WTC11 (cell line): ENCODE data around the gene TBX2.

Experiments used
- FOXP1 ChIP-seq: sonication (generic); formaldehyde crosslinking; IDR thresholded peaks from 2 replicates; pipeline ENCODE4 v1.8.0; 2022; ENCODE audit warnings: missing genetic modification reagents, mild to moderate bottlenecking, moderate library complexity, borderline replicate concordance
- TF ChIP-seq, protein P1 (sequence below): fragments of 200-600 bp; IDR thresholded peaks from 2 replicates; pipeline ENCODE4 v1.8.0; 2022; ENCODE audit warnings: antibody characterized with exemption
- TF ChIP-seq, protein P2 (sequence below): sonication (generic); formaldehyde crosslinking; IDR thresholded peaks from 2 replicates; pipeline ENCODE4 v1.8.1; 2022; ENCODE audit warnings: low read depth, missing genetic modification reagents, borderline replicate concordance
- TF ChIP-seq, protein P3 (sequence below): sonication (generic); formaldehyde crosslinking; IDR thresholded peaks from 2 replicates; pipeline ENCODE4 v1.8.0; 2022; ENCODE audit warnings: mild to moderate bottlenecking, missing genetic modification reagents

DNA sequence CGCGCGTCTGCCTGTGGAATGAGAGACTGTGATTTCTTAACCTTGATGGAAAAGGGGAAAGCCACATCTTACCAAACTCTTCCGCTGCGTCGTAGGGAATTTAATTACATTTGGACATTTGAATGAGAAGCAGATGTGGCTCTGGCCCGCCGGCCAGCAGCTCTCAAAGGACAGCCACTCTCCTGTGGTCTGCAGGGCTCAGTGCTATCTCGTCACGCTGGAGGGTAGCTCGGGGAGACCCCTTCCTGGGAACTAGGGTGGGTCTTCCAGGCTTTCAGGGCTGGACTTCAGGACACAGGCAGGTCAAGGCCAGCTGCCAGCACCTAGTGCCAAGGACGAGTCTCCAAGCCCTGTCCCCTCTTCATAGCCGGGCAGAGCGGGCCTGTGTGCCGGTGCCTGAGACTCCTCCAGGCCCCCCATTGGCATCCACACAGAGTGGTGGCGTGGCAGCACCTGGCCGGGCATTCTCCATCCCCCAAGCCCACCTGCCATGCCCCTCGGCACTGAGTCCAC lies 15.9 kb upstream of the TBX2 start:
- TF ChIP-seq, protein P1, sequence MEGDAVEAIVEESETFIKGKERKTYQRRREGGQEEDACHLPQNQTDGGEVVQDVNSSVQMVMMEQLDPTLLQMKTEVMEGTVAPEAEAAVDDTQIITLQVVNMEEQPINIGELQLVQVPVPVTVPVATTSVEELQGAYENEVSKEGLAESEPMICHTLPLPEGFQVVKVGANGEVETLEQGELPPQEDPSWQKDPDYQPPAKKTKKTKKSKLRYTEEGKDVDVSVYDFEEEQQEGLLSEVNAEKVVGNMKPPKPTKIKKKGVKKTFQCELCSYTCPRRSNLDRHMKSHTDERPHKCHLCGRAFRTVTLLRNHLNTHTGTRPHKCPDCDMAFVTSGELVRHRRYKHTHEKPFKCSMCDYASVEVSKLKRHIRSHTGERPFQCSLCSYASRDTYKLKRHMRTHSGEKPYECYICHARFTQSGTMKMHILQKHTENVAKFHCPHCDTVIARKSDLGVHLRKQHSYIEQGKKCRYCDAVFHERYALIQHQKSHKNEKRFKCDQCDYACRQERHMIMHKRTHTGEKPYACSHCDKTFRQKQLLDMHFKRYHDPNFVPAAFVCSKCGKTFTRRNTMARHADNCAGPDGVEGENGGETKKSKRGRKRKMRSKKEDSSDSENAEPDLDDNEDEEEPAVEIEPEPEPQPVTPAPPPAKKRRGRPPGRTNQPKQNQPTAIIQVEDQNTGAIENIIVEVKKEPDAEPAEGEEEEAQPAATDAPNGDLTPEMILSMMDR: no peak
- TF ChIP-seq, protein P2, sequence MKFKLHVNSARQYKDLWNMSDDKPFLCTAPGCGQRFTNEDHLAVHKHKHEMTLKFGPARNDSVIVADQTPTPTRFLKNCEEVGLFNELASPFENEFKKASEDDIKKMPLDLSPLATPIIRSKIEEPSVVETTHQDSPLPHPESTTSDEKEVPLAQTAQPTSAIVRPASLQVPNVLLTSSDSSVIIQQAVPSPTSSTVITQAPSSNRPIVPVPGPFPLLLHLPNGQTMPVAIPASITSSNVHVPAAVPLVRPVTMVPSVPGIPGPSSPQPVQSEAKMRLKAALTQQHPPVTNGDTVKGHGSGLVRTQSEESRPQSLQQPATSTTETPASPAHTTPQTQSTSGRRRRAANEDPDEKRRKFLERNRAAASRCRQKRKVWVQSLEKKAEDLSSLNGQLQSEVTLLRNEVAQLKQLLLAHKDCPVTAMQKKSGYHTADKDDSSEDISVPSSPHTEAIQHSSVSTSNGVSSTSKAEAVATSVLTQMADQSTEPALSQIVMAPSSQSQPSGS: no peak
- TF ChIP-seq FOXP1 (CRISPR knock-in tag): no peak
- TF ChIP-seq, protein P3, sequence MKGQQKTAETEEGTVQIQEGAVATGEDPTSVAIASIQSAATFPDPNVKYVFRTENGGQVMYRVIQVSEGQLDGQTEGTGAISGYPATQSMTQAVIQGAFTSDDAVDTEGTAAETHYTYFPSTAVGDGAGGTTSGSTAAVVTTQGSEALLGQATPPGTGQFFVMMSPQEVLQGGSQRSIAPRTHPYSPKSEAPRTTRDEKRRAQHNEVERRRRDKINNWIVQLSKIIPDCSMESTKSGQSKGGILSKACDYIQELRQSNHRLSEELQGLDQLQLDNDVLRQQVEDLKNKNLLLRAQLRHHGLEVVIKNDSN (CRISPR knock-in tag): no peak
